ENCODE data around the gene EWSR1. TPM values are rescaled to one million over a fixed set of nuclear protein-coding genes. Genes with fewer than 3 reads are reported as not detected.

EWSR1 gene
- polyA plus RNA-seq, 3 donors: 81.2 to 280 (median 136) TPM

- Histone ChIP-seq H3K4me2 (replicated peaks; ENCODE audit: extremely low read depth, low read length, poor library complexity, severe bottlenecking) (no peak overlapping the region), H3K27me3 (ENCODE audit: control insufficient read depth in 2 of 2, insufficient read depth in 2 of 2, low read length in 2 of 2) (no peaks in the 10 kb centered on the region), H3K9me3 (replicated peaks in 1 of 2; ENCODE audit: control insufficient read depth in 1 of 2, insufficient read depth in 1 of 2, low read length in 2 of 2) (no peaks in the 10 kb centered on the region), H3K9ac (ENCODE audit: insufficient read depth, low read length, poor library complexity, severe bottlenecking) (no peak overlapping the region), H3K36me3 (replicated peaks in 1 of 2; ENCODE audit: control insufficient read depth in 1 of 2, insufficient read depth in 2 of 2, low read length in 2 of 2) (peaks cover 91 to 97% of the 10 kb centered on the region in 2 donors), H4K20me1 (ENCODE audit: insufficient read depth, low read length) (peaks cover 46% of the 10 kb centered on the region), H3K4me1 (ENCODE audit: control insufficient read depth in 1 of 2, insufficient read depth in 2 of 2, low read length in 2 of 2) (no peaks in the 10 kb centered on the region), H3K79me2 (ENCODE audit: insufficient read depth, low read length) (no peaks in the 10 kb centered on the region), H2AFZ (ENCODE audit: insufficient read depth, low read depth, low read length, poor library complexity, severe bottlenecking) (no peak overlapping the region), H3K27ac (ENCODE audit: low read depth in 1 of 2, low read length in 2 of 2) (no peak overlapping the region), H3K4me3 (replicated peaks in 1 of 3; ENCODE audit: low read depth in 2 of 3, low read length in 3 of 3) (no peak overlapping the region)
- no peak for TF ChIP-seq CTCF (IDR thresholded peaks at IDR 0.05)
- 95% methylated on average over 5 of the region's 9 CpGs for WGBS (ENCODE audit: insufficient coverage)
- peaks cover 71 to 95% of the 10 kb centered on the region in 2 donors for H3K36me3 Mint-ChIP-seq
- DNase-seq: no peak
- no peak overlapping the region for H3K4me3 Mint-ChIP-seq
- intact Hi-C loops (cut with micrococcal nuclease): no loop called here
- H3K9me3 Mint-ChIP-seq: peaks cover 0 to 1% (median 0%) of the 10 kb centered on the region in 7 donors
- H3K27me3 Mint-ChIP-seq (ENCODE audit: low read depth in 3 of 3): peaks cover 0 to 2% (median 0%) of the 10 kb centered on the region in 3 donors
- no peaks in the 10 kb centered on the region for H3K4me1 Mint-ChIP-seq
- peak overlapping the region in 3 of 7 donors; percentile 18 to 49 (median 30) for H3K27ac Mint-ChIP-seq
Measured at GRCh38 chr22:29330753-29331152, 62.7 kb downstream of the EWSR1 start.

GRCh38 chr22:29331213-29331612 is 63.1 kb downstream of the EWSR1 start:
- Histone ChIP-seq H3K4me1 (ENCODE audit: control insufficient read depth in 1 of 2, insufficient read depth in 2 of 2, low read length in 2 of 2) (no peaks in the 10 kb centered on the region), H3K9me3 (replicated peaks in 1 of 2; ENCODE audit: control insufficient read depth in 1 of 2, insufficient read depth in 1 of 2, low read length in 2 of 2) (no peaks in the 10 kb centered on the region), H3K27ac (ENCODE audit: low read depth in 1 of 2, low read length in 2 of 2) (no peak overlapping the region), H3K27me3 (ENCODE audit: control insufficient read depth in 2 of 2, insufficient read depth in 2 of 2, low read length in 2 of 2) (no peaks in the 10 kb centered on the region), H2AFZ (ENCODE audit: insufficient read depth, low read depth, low read length, poor library complexity, severe bottlenecking) (no peak overlapping the region), H3K9ac (ENCODE audit: insufficient read depth, low read length, poor library complexity, severe bottlenecking) (no peak overlapping the region), H3K79me2 (ENCODE audit: insufficient read depth, low read length) (no peaks in the 10 kb centered on the region), H4K20me1 (ENCODE audit: insufficient read depth, low read length) (peaks cover 50% of the 10 kb centered on the region), H3K4me3 (replicated peaks in 1 of 3; ENCODE audit: low read depth in 2 of 3, low read length in 3 of 3) (no peak overlapping the region), H3K4me2 (replicated peaks; ENCODE audit: extremely low read depth, low read length, poor library complexity, severe bottlenecking) (no peak overlapping the region), H3K36me3 (replicated peaks in 1 of 2; ENCODE audit: control insufficient read depth in 1 of 2, insufficient read depth in 2 of 2, low read length in 2 of 2) (peaks cover 95 to 100% of the 10 kb centered on the region in 2 donors)
- Mint-ChIP-seq H3K4me1 (no peaks in the 10 kb centered on the region), H3K36me3 (peaks cover 75 to 95% of the 10 kb centered on the region in 2 donors), H3K27me3 (ENCODE audit: low read depth in 3 of 3) (peaks cover 0 to 2% (median 0%) of the 10 kb centered on the region in 3 donors), H3K4me3 (no peak overlapping the region), H3K27ac (peak overlapping the region in 2 of 7 donors; percentile 20 to 49), H3K9me3 (peaks cover 0 to 1% (median 0%) of the 10 kb centered on the region in 7 donors)
- no peak for TF ChIP-seq CTCF (IDR thresholded peaks at IDR 0.05)
- 97% methylated on average over 6 of the region's 8 CpGs for WGBS (ENCODE audit: insufficient coverage)
- intact Hi-C loops (cut with micrococcal nuclease): no loop called here
- no peak for DNase-seq
